HG02852 (cell line): ENCODE data around the gene PPP1R7.

Source experiments
- ATAC-seq: cut with Tn5 transposase; IDR thresholded peaks from one replicate; pipeline ENCODE4 v1.9.1; 2021; ENCODE audit warnings: mild to moderate bottlenecking, moderate library complexity; ENCODE audit not compliant: unreplicated experiment

Gene PPP1R7

GRCh38 chr2:241161646-241162281 lies 11.5 kb downstream of the PPP1R7 start:
- no peak for ATAC-seq

- no peak for ATAC-seq
These were observed 13.4 kb downstream of the PPP1R7 start for GRCh38 chr2:241163601-241164118.

- ATAC-seq = no peak
These were observed 18.1 kb downstream of the PPP1R7 start for GRCh38 chr2:241168366-241168765.

- ATAC-seq = no peak
These were observed 23.3 kb downstream of the PPP1R7 start for GRCh38 chr2:241173557-241173956.

- ATAC-seq = no peak
These were observed 27.5 kb downstream of the PPP1R7 start for GRCh38 chr2:241177526-241178334.

- no peak for ATAC-seq
These were observed 28.7 kb downstream of the PPP1R7 start for GRCh38 chr2:241178961-241179360.

GRCh38 chr2:241179899-241180298 lies 29.6 kb downstream of the PPP1R7 start:
- ATAC-seq = no peak

- no peak for ATAC-seq
These were observed 30.2 kb downstream of the PPP1R7 start for GRCh38 chr2:241180495-241180894.

GRCh38 chr2:241182126-241182525 lies 31.9 kb downstream of the PPP1R7 start:
- no peak for ATAC-seq

- ATAC-seq = no peak
These were observed 32.4 kb downstream of the PPP1R7 start for GRCh38 chr2:241182531-241183133.

GRCh38 chr2:241183221-241183620 lies 33.0 kb downstream of the PPP1R7 start:
- no peak for ATAC-seq

GRCh38 chr2:241184901-241185300 lies 34.6 kb downstream of the PPP1R7 start:
- ATAC-seq = no peak

- no peak for ATAC-seq
These were observed 35.7 kb downstream of the PPP1R7 start for GRCh38 chr2:241185961-241186360.

- ATAC-seq = no peak
These were observed 37.0 kb downstream of the PPP1R7 start for GRCh38 chr2:241187101-241187917.

GRCh38 chr2:241187918-241188234 lies 37.6 kb downstream of the PPP1R7 start:
- no peak for ATAC-seq

GRCh38 chr2:241188361-241189092 lies 38.3 kb downstream of the PPP1R7 start, which contains the start of gene ANO7:
Gene ANO7, plus strand, starts transcription at chr2:241188677. Its CDS starts 1,387 bp downstream, at chr2:241190064.
- no peak for ATAC-seq

- ATAC-seq = no peak
These were observed 39.0 kb downstream of the PPP1R7 start for GRCh38 chr2:241189093-241189855.

- no peak for ATAC-seq
These were observed 39.6 kb downstream of the PPP1R7 start for GRCh38 chr2:241189856-241190201.

- ATAC-seq = no peak
These were observed 40.2 kb downstream of the PPP1R7 start for GRCh38 chr2:241190291-241190981.
